NCI-H82 (cell line): ENCODE results near the gene ADAMTS17.
"Not testable (repeated sequence)": the region's sequence is repeated elsewhere in the genome, so short reads cannot be mapped to it uniquely, and the experiment has no call there.

Experiments used
- DNase-seq: peaks from one replicate; lab custom pipeline; 2025; lab: John Stamatoyannopoulos, UW

Gene ADAMTS17

GRCh38 chr15:100339451-100339850 is 2.3 kb downstream of the ADAMTS17 start:
- DNase-seq: not testable (repeated sequence)

GRCh38 chr15:100338971-100339444 is 2.8 kb downstream of the ADAMTS17 start:
- DNase-seq: peak; percentile 66

- DNase-seq: no peak
These were observed 3.5 kb downstream of the ADAMTS17 start for GRCh38 chr15:100338247-100338646.

GRCh38 chr15:100337096-100338044 is 4.4 kb downstream of the ADAMTS17 start:
- DNase-seq: no peak

GRCh38 chr15:100336061-100336460 is 5.7 kb downstream of the ADAMTS17 start:
- no peak for DNase-seq

- no peak for DNase-seq
These were observed 6.3 kb downstream of the ADAMTS17 start for GRCh38 chr15:100335335-100335999.

- DNase-seq: no peak
These were observed 6.9 kb downstream of the ADAMTS17 start for GRCh38 chr15:100334905-100335304.

GRCh38 chr15:100334456-100334855 is 7.3 kb downstream of the ADAMTS17 start:
- no peak for DNase-seq

- DNase-seq: no peak
These were observed 7.8 kb downstream of the ADAMTS17 start for GRCh38 chr15:100334015-100334414.

GRCh38 chr15:100333236-100333635 is 8.5 kb downstream of the ADAMTS17 start:
- no peak for DNase-seq

GRCh38 chr15:100332721-100333120 is 9.1 kb downstream of the ADAMTS17 start:
- no peak for DNase-seq

GRCh38 chr15:100332231-100332630 is 9.5 kb downstream of the ADAMTS17 start:
- no peak for DNase-seq

GRCh38 chr15:100330629-100331215 is 11.1 kb downstream of the ADAMTS17 start:
- no peak for DNase-seq

- no peak for DNase-seq
These were observed 11.6 kb downstream of the ADAMTS17 start for GRCh38 chr15:100330221-100330620.

GRCh38 chr15:100328796-100329195 is 13.0 kb downstream of the ADAMTS17 start:
- no peak for DNase-seq

GRCh38 chr15:100318880-100319279 is 22.9 kb downstream of the ADAMTS17 start:
- DNase-seq: no peak

- no peak for DNase-seq
These were observed 26.9 kb downstream of the ADAMTS17 start for GRCh38 chr15:100314809-100315400.

- peak; percentile 18 for DNase-seq
These were observed 29.8 kb downstream of the ADAMTS17 start for GRCh38 chr15:100311833-100312476.

- DNase-seq: no peak
These were observed 30.6 kb downstream of the ADAMTS17 start for GRCh38 chr15:100311154-100311625.

- DNase-seq: no peak
These were observed 31.1 kb downstream of the ADAMTS17 start for GRCh38 chr15:100310513-100311153.

GRCh38 chr15:100310041-100310405 is 31.8 kb downstream of the ADAMTS17 start:
- DNase-seq: no peak
